HEK293 (cell line): Measurements from ENCODE around the gene MTFR1L.

Experiments used
- BCL11A ChIP-seq: fragments of 450-650 bp; formaldehyde crosslinking; IDR thresholded peaks from 2 replicates; pipeline ENCODE4 v1.5.1; 2016; ENCODE audit warnings: low read depth, missing biosample characterization, missing genetic modification characterization
- CTCF ChIP-seq: fragments of 450-650 bp; formaldehyde crosslinking; IDR thresholded peaks from 2 replicates; pipeline ENCODE4 v1.5.1; 2016; ENCODE audit warnings: missing biosample characterization, missing genetic modification characterization
- GFI1B ChIP-seq: fragments of 450-650 bp; formaldehyde crosslinking; IDR thresholded peaks from 2 replicates; pipeline ENCODE4 v1.5.1; 2016; ENCODE audit warnings: missing biosample characterization, missing genetic modification characterization
- GLI4 ChIP-seq: fragments of 450-650 bp; formaldehyde crosslinking; IDR thresholded peaks from 2 replicates; pipeline ENCODE4 v1.5.1; 2016; ENCODE audit warnings: missing biosample characterization, missing genetic modification characterization
- GLIS2 ChIP-seq: fragments of 450-650 bp; formaldehyde crosslinking; IDR thresholded peaks from 2 replicates; pipeline ENCODE4 v1.5.1; 2016; ENCODE audit warnings: missing biosample characterization, missing genetic modification characterization
- KLF7 ChIP-seq: fragments of 450-650 bp; formaldehyde crosslinking; IDR thresholded peaks from 2 replicates; pipeline ENCODE4 v1.5.1; 2016; ENCODE audit warnings: missing biosample characterization, missing genetic modification characterization, borderline replicate concordance
- SCRT1 ChIP-seq: fragments of 450-650 bp; formaldehyde crosslinking; IDR thresholded peaks from 2 replicates; pipeline ENCODE4 v1.5.1; 2016; ENCODE audit warnings: missing biosample characterization, missing genetic modification characterization, borderline replicate concordance
- SP7 ChIP-seq: fragments of 450-650 bp; formaldehyde crosslinking; IDR thresholded peaks from 2 replicates; pipeline ENCODE4 v1.5.1; 2016; ENCODE audit warnings: missing biosample characterization, missing genetic modification characterization
- WT1 ChIP-seq: fragments of 450-650 bp; formaldehyde crosslinking; IDR thresholded peaks from 2 replicates; pipeline ENCODE4 v1.5.1; 2016; ENCODE audit warnings: missing biosample characterization, missing genetic modification characterization
- ZBTB21 ChIP-seq: fragments of 450-650 bp; formaldehyde crosslinking; IDR thresholded peaks from 2 replicates; pipeline ENCODE4 v1.5.1; 2017; ENCODE audit warnings: missing biosample characterization, missing genetic modification characterization
- ZNF146 ChIP-seq: fragments of 450-650 bp; formaldehyde crosslinking; IDR thresholded peaks from 2 replicates; pipeline ENCODE4 v1.5.1; 2016; ENCODE audit warnings: missing biosample characterization, missing genetic modification characterization
- ZNF148 ChIP-seq: fragments of 450-650 bp; formaldehyde crosslinking; IDR thresholded peaks from 2 replicates; pipeline ENCODE4 v1.5.0; 2017; ENCODE audit warnings: missing biosample characterization, missing genetic modification characterization, borderline replicate concordance
- ZNF169 ChIP-seq: fragments of 450-650 bp; formaldehyde crosslinking; IDR thresholded peaks from 2 replicates; pipeline ENCODE4 v1.5.1; 2016; ENCODE audit warnings: missing biosample characterization, missing genetic modification characterization
- ZNF184 ChIP-seq: fragments of 450-650 bp; IDR thresholded peaks from 2 replicates; pipeline ENCODE4 v1.5.1; 2018; ENCODE audit warnings: missing biosample characterization, mild to moderate bottlenecking, missing genetic modification characterization
- ZNF223 ChIP-seq: fragments of 450-650 bp; formaldehyde crosslinking; IDR thresholded peaks from 2 replicates; pipeline ENCODE4 v1.5.1; 2016; ENCODE audit warnings: missing biosample characterization, missing genetic modification characterization
- ZNF280C ChIP-seq: fragments of 450-650 bp; formaldehyde crosslinking; IDR thresholded peaks from 2 replicates; pipeline ENCODE4 v1.5.1; 2016; ENCODE audit warnings: missing biosample characterization, missing genetic modification characterization
- ZNF324 ChIP-seq: fragments of 450-650 bp; formaldehyde crosslinking; IDR thresholded peaks from 2 replicates; pipeline ENCODE4 v1.5.1; 2016; ENCODE audit warnings: missing biosample characterization, missing genetic modification characterization
- ZNF350 ChIP-seq: fragments of 450-650 bp; formaldehyde crosslinking; IDR thresholded peaks from 2 replicates; pipeline ENCODE4 v1.5.0; 2017; ENCODE audit warnings: missing biosample characterization, mild to moderate bottlenecking, missing genetic modification characterization
- ZNF37A ChIP-seq: fragments of 450-650 bp; IDR thresholded peaks from 2 replicates; pipeline ENCODE4 v1.5.1; 2018; ENCODE audit warnings: missing biosample characterization, missing genetic modification characterization
- ZNF394 ChIP-seq: fragments of 450-650 bp; formaldehyde crosslinking; IDR thresholded peaks from 2 replicates; pipeline ENCODE4 v1.5.1; 2016; ENCODE audit warnings: missing biosample characterization, missing genetic modification characterization, mild to moderate bottlenecking, moderate library complexity, borderline replicate concordance
- ZNF423 ChIP-seq: fragments of 450-650 bp; formaldehyde crosslinking; IDR thresholded peaks from 2 replicates; pipeline ENCODE4 v1.5.1; 2016; ENCODE audit warnings: missing biosample characterization, missing genetic modification characterization
- ZNF48 ChIP-seq: fragments of 450-650 bp; formaldehyde crosslinking; IDR thresholded peaks from 2 replicates; pipeline ENCODE4 v1.5.1; 2016; ENCODE audit warnings: missing biosample characterization, missing genetic modification characterization
- ZNF521 ChIP-seq: fragments of 450-650 bp; formaldehyde crosslinking; IDR thresholded peaks from 2 replicates; pipeline ENCODE4 v1.5.1; 2017; ENCODE audit warnings: missing biosample characterization, mild to moderate bottlenecking, missing genetic modification characterization
- ZNF529 ChIP-seq: fragments of 450-650 bp; formaldehyde crosslinking; IDR thresholded peaks from 2 replicates; pipeline ENCODE4 v1.5.1; 2017; ENCODE audit warnings: missing genetic modification characterization, missing biosample characterization; ENCODE audit not compliant: insufficient replicate concordance
- ZNF530 ChIP-seq: fragments of 450-650 bp; formaldehyde crosslinking; IDR thresholded peaks from 2 replicates; pipeline ENCODE4 v1.5.1; 2016; ENCODE audit warnings: low read depth, missing biosample characterization, missing genetic modification characterization
- ZNF596 ChIP-seq: fragments of 450-650 bp; IDR thresholded peaks from 2 replicates; pipeline ENCODE4 v1.5.0; 2018; ENCODE audit warnings: missing biosample characterization, mild to moderate bottlenecking, missing genetic modification characterization, moderate library complexity
- ZNF600 ChIP-seq: fragments of 450-650 bp; formaldehyde crosslinking; IDR thresholded peaks from 2 replicates; pipeline ENCODE4 v1.5.1; 2016; ENCODE audit warnings: missing biosample characterization, missing genetic modification characterization
- ZNF645 ChIP-seq: fragments of 450-650 bp; formaldehyde crosslinking; IDR thresholded peaks from 2 replicates; pipeline ENCODE4; 2016; ENCODE audit warnings: missing biosample characterization, missing genetic modification characterization
- ZNF664 ChIP-seq: fragments of 450-650 bp; formaldehyde crosslinking; IDR thresholded peaks from 2 replicates; pipeline ENCODE4 v1.5.1; 2016; ENCODE audit warnings: missing biosample characterization, missing genetic modification characterization
- ZNF76 ChIP-seq: fragments of 450-650 bp; formaldehyde crosslinking; IDR thresholded peaks from 2 replicates; pipeline ENCODE4; 2016; ENCODE audit warnings: low read depth, missing biosample characterization, missing genetic modification characterization, borderline replicate concordance
- ZNF777 ChIP-seq: fragments of 450-650 bp; formaldehyde crosslinking; IDR thresholded peaks from 2 replicates; pipeline ENCODE4 v1.5.1; 2017; ENCODE audit warnings: missing biosample characterization, missing genetic modification characterization, borderline replicate concordance
- ZNF837 ChIP-seq: fragments of 450-650 bp; formaldehyde crosslinking; IDR thresholded peaks from 2 replicates; pipeline ENCODE4 v1.5.1; 2016; ENCODE audit warnings: missing biosample characterization, missing genetic modification characterization
- ZSCAN23 ChIP-seq: fragments of 450-650 bp; formaldehyde crosslinking; IDR thresholded peaks from 2 replicates; pipeline ENCODE4 v1.5.1; 2016; ENCODE audit warnings: missing biosample characterization, missing genetic modification characterization
- ZSCAN4 ChIP-seq: fragments of 450-650 bp; formaldehyde crosslinking; IDR thresholded peaks from 2 replicates; pipeline ENCODE4 v1.5.1; 2017; ENCODE audit warnings: missing biosample characterization, missing genetic modification characterization

Gene MTFR1L

GRCh38 chr1:25796811-25797458 lies 22.8 kb upstream of the MTFR1L start (continued):
- TF ChIP-seq ZNF280C (tag by site-specific recombination) (no peak), ZNF148 (tag by site-specific recombination) (no peak), ZNF600 (tag by site-specific recombination) (no peak), ZNF184 (tag by site-specific recombination) (no peak), ZNF146 (no peak), ZNF645 (no peak), ZNF350 (tag by site-specific recombination) (no peak), SCRT1 (tag by site-specific recombination) (no peak), ZNF837 (no peak), ZNF529 (no peak), ZNF423 (no peak), ZBTB21 (no peak), ZNF596 (tag by site-specific recombination) (no peak), ZNF530 (tag by site-specific recombination) (no peak), BCL11A (tag by site-specific recombination) (no peak), WT1 (tag by site-specific recombination) (no peak), ZNF48 (tag by site-specific recombination) (no peak), ZNF324 (tag by site-specific recombination) (no peak), ZNF394 (tag by site-specific recombination) (no peak), ZNF777 (tag by site-specific recombination) (no peak), SP7 (peak; percentile 72), KLF7 (no peak), GLI4 (tag by site-specific recombination) (no peak), CTCF (peak; percentile 82), ZSCAN23 (no peak), ZSCAN4 (tag by site-specific recombination) (peak; percentile 98), GLIS2 (tag by site-specific recombination) (peak; percentile 46), GFI1B (tag by site-specific recombination) (peak; percentile 82; the same call in 1 of the 2 replicates), ZNF76 (no peak), ZNF664 (no peak), ZNF169 (tag by site-specific recombination) (no peak), ZNF37A (no peak), ZNF223 (no peak), ZNF521 (tag by site-specific recombination) (no peak)
